Measurements from ENCODE around the gene APOB.

APOB gene

GRCh38 chr2:21020031-21020667 is 23.7 kb downstream of the APOB start:
- DNase-seq (ENCODE audit: low read depth in 1 of 2, low spot score in 1 of 2) = no peak

DNA sequence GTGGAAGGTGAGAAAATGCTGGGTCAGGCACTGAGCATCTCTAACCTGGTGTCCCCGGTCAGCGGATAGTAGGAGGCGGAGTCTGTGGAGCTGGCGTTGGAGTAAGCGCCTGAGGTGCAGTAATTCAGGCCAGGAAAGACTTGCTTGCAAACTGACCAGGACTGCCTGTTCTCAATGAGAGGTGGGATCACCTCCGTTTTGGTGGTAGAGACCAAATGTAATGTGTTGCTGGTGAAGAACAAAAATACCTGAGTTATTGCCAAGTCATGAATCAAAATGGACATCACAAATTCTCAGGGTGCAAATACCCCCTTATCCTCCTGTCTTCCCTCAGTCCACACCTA is 24.2 kb downstream of the APOB start:
- no peak for DNase-seq (ENCODE audit: low read depth in 1 of 2, low spot score in 1 of 2)

GRCh38 chr2:21019000-21019677 is 24.7 kb downstream of the APOB start:
- no peak for DNase-seq (ENCODE audit: low read depth in 1 of 2, low spot score in 1 of 2)

GRCh38 chr2:21018290-21018689 is 25.6 kb downstream of the APOB start:
- DNase-seq (ENCODE audit: low read depth in 1 of 2, low spot score in 1 of 2) = no peak

GRCh38 chr2:21017748-21018276 is 26.1 kb downstream of the APOB start:
- no peak for DNase-seq (ENCODE audit: low read depth in 1 of 2, low spot score in 1 of 2)

- DNase-seq (ENCODE audit: low read depth in 1 of 2, low spot score in 1 of 2) = no peak
Observed at GRCh38 chr2:21015281-21015645, 28.6 kb downstream of the APOB start.

GRCh38 chr2:21014364-21015280 is 29.3 kb downstream of the APOB start:
- DNase-seq (ENCODE audit: low read depth in 1 of 2, low spot score in 1 of 2) = no peak

GRCh38 chr2:21013043-21013816 is 30.6 kb downstream of the APOB start:
- no peak for DNase-seq (ENCODE audit: low read depth in 1 of 2, low spot score in 1 of 2)

DNA sequence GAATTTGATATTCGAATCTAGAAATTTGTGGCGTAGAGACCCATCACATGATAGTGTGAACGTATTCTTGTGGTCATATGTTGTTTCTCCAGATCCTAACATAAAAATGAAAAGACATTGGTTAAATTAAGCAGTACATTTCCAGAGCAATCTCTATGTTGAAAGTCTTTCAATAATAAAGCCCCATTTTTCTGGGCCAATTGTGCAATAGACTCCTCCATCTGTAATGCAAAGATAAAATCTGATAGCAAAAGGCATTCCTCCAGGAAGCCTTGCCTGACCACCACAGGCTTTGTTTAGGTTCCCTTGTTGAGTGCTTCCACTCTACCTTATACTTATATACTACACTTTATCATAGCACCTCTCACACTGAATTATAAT is 31.3 kb downstream of the APOB start:
- no peak for DNase-seq (ENCODE audit: low read depth in 1 of 2, low spot score in 1 of 2)

GRCh38 chr2:21011876-21012556 is 31.9 kb downstream of the APOB start:
- DNase-seq (ENCODE audit: low read depth in 1 of 2, low spot score in 1 of 2) = no peak

DNA sequence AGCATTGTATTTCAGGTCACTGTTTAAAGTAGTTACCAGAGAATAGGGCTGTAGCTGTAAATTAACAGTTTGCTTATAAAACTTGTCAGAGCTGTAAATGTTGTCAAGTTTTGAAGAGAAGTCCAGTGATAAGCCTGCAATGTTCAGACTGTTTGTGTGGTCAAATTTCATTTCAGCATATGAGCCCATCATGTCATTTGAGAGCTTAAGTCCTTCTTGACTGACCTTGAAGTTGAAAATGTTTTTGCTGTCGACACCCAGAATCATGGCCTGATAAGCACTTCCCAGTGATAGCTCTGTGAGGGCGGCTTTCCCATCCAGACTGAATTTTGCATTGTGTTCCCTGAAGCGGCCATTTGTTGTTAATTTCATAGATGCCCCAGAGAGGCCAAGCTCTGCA is 32.4 kb downstream of the APOB start:
- DNase-seq (ENCODE audit: low read depth in 1 of 2, low spot score in 1 of 2) = no peak

DNA sequence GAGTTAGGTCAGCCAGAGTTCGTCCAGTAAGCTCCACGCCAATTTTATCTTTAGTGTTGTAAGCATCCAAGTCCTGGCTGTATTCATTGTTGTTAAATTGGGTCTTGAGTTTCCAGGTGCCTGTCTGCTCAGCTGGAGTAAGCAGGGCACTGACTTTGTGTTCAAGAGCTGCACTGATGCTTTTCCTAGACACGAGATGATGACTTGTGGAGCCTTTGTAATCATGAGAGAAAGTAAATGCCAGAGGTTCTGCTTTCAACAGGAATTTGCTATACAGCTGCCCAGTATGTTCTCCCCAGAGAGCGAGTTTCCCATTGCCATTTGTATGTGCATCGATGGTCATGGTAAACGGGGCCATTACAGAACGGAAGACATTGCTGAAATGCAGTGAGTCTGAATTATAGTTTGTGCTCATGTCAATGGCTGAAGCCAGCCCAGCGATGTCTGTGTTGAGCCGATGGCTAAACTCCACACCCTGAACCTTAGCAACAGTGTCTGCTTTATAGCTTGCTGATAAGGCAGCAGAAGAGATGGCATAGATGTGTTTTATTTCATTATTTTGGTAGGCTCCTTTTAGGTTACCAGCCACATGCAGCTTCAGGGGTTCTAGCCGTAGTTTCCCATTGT is 32.9 kb downstream of the APOB start:
- no peak for DNase-seq (ENCODE audit: low read depth in 1 of 2, low spot score in 1 of 2)

- DNase-seq (ENCODE audit: low read depth in 1 of 2, low spot score in 1 of 2) = no peak
Observed at GRCh38 chr2:21009662-21010225, 34.1 kb downstream of the APOB start.

- DNase-seq (ENCODE audit: low read depth in 1 of 2, low spot score in 1 of 2) = no peak
Observed at GRCh38 chr2:21008790-21009661, 34.8 kb downstream of the APOB start.

DNA sequence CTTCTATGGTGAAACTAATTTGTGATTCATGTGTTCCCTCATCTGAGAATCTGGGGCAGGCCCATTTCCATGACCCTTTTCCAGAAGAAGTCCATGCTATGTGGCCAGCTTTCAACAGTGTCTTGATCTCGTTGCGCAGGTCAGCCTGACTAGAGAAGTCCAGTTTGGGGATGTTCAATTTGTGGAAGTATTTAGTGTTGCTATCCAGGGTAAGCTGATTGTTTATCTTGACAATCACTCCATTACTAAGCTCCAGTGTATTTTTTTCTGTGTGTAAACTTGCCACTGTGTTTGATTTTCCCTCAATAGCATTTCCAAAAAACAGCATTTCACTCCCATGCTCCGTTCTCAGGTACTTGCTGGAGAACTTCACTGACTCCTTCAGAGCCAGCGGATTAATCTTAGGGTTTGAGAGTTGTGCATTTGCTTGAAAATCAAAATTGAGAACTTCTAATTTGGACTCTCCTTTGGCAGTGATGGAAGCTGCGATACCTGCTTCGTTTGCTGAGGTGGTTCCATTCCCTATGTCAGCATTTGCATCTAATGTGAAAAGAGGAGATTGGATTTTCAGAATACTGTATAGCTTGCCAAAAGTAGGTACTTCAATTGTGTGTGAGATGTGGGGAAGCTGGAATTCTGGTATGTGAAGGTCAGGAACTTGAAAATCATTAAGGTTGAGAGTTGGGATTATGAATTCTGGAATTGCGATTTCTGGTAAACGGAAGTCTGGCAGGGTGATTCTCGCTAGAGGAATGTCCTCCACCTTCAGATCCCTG is 35.7 kb downstream of the APOB start:
- DNase-seq (ENCODE audit: low read depth in 1 of 2, low spot score in 1 of 2) = no peak

- DNase-seq (ENCODE audit: low read depth in 1 of 2, low spot score in 1 of 2) = no peak
Observed at GRCh38 chr2:21007129-21008013, 36.5 kb downstream of the APOB start.

Measured in stimulated activated CD4-positive, alpha-beta T cell treated with anti-CD3 and anti-CD28 coated beads, Interleukin-15, amount 100 ng/mL, for 1 hour (primary cell).